HepG2 (cell line): ENCODE data around the gene SULT2A1. TPM values are rescaled to one million over a fixed set of nuclear protein-coding genes. Genes with fewer than 3 reads are reported as not detected.

Experiments used
- ARNT2 ChIP-seq: sonication (generic); formaldehyde crosslinking; IDR thresholded peaks from 2 replicates; pipeline ENCODE4 v1.8.0; 2022; ENCODE audit warnings: mild to moderate bottlenecking, low read depth, missing genetic modification reagents, moderate library complexity
- HMGA1 ChIP-seq: sonication (generic); formaldehyde crosslinking; conservative IDR thresholded peaks from 2 replicates; pipeline ENCODE4 v1.4.0; 2020; ENCODE audit warnings: missing genetic modification reagents
- JUNB ChIP-seq: sonication (generic); formaldehyde crosslinking; IDR thresholded peaks from 2 replicates; pipeline ENCODE4 v1.8.0; 2022; ENCODE audit warnings: missing genetic modification reagents, mild to moderate bottlenecking, borderline replicate concordance
- SETDB1 ChIP-seq: sonication (generic); formaldehyde crosslinking; IDR thresholded peaks from 2 replicates; pipeline ENCODE4 v1.5.1; 2020; ENCODE audit warnings: missing genetic modification reagents, mild to moderate bottlenecking, borderline replicate concordance
- STAG1 ChIP-seq: sonication (generic); formaldehyde crosslinking; IDR thresholded peaks from 2 replicates; pipeline ENCODE4 v1.4.0; 2020; ENCODE audit warnings: missing genetic modification reagents
- ZFY ChIP-seq: sonication (generic); formaldehyde crosslinking; IDR thresholded peaks from 2 replicates; pipeline ENCODE4 v1.4.0; 2020; ENCODE audit warnings: missing genetic modification reagents
- ZNF317 ChIP-seq: sonication (generic); formaldehyde crosslinking; IDR thresholded peaks from 2 replicates; pipeline ENCODE4 v1.5.0; 2020; ENCODE audit warnings: mild to moderate bottlenecking, missing genetic modification reagents
- ZNF333 ChIP-seq: sonication (generic); formaldehyde crosslinking; IDR thresholded peaks from 2 replicates; pipeline ENCODE4 v1.4.0; 2020; ENCODE audit warnings: mild to moderate bottlenecking, missing genetic modification reagents, borderline replicate concordance
- ZSCAN31 ChIP-seq: sonication (generic); formaldehyde crosslinking; IDR thresholded peaks from 2 replicates; pipeline ENCODE4 v1.5.0; 2020; ENCODE audit warnings: low read depth, mild to moderate bottlenecking, missing genetic modification reagents
- polyA plus RNA-seq, 8 experiments: library from polyadenylated mRNA; depleted of rRNA in 3 of 8; stranded (reverse) in 7 of 8; unstranded in 1 of 8; fragments of >200 nt; fragmentation: Illumina TruSeq in 4 of 8; extraction: Trizol in 4 of 8; gene quantifications; 2 replicates each; pipeline versions ENCODE4 v1.2.1 to v1.2.3, GENCODE V29; 2011 to 2016; ENCODE audit warnings: low read depth in 4 of 8, missing spikeins in 1 of 8, mixed read lengths in 1 of 8; ENCODE audit not compliant: insufficient read depth in 1 of 8
- total RNA-seq, 5 experiments: library from RNA; depleted of rRNA; stranded (reverse); fragments of >200 nt; fragmentation: Illumina TruSeq; extraction: Trizol; gene quantifications; 2 replicates each; pipeline ENCODE4 v1.2.3, GENCODE V29; 2016; ENCODE audit warnings: low read depth in 1 of 5
- TF ChIP-seq, protein P1 (sequence below): sonication (generic); formaldehyde crosslinking; IDR thresholded peaks from 2 replicates; pipeline ENCODE4 v1.5.0; 2020; ENCODE audit warnings: mild to moderate bottlenecking, low read depth, missing genetic modification reagents, borderline replicate concordance
- TF ChIP-seq, protein P2 (sequence below): sonication (generic); formaldehyde crosslinking; IDR thresholded peaks from 2 replicates; pipeline ENCODE4 v1.5.0; 2020; ENCODE audit warnings: mild to moderate bottlenecking, missing genetic modification reagents, borderline replicate concordance
- TF ChIP-seq, protein P3 (sequence below): fragments of 450-650 bp; IDR thresholded peaks from 2 replicates; pipeline ENCODE4 v1.6.1; 2016
- TF ChIP-seq, protein P4 (sequence below): sonication (generic); formaldehyde crosslinking; conservative IDR thresholded peaks from 2 replicates; pipeline ENCODE4 v1.4.0; 2020; ENCODE audit warnings: missing genetic modification reagents
- TF ChIP-seq, protein P5 (sequence below): sonication (generic); formaldehyde crosslinking; conservative IDR thresholded peaks from 2 replicates; pipeline ENCODE4 v1.8.0; 2022; ENCODE audit warnings: low read depth, missing genetic modification reagents

Gene SULT2A1
- total and polyA plus RNA-seq, 2 of the 13 experiments (the other 11 are each of a cell fraction or from before 2014, with no cell fraction given) = 137 to 193 TPM

DNA sequence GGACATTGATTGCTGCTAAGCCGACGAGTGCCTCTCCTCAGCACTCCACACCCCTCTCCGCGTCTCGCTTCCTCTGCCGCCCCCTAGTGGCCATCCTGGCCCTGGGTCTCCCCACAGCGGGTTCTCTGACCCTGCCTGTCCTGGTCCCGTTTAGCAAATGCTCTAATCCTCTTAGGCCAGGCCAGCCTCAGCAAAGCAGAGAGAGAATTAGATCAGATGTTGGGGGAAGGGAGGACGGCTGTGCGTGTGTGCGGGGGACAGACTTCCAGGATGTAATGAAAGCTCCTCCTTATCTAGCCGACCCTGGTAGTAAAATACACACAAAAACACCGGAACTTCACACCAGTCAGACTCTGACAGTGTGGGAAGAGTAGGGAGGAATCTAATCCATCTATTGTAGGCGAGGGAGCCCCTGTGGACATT lies 22.6 kb downstream of the SULT2A1 start (continued):
- TF ChIP-seq, protein P1, sequence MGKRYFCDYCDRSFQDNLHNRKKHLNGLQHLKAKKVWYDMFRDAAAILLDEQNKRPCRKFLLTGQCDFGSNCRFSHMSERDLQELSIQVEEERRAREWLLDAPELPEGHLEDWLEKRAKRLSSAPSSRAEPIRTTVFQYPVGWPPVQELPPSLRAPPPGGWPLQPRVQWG (CRISPR knock-in tag) = no peak
- TF ChIP-seq, protein P2, sequence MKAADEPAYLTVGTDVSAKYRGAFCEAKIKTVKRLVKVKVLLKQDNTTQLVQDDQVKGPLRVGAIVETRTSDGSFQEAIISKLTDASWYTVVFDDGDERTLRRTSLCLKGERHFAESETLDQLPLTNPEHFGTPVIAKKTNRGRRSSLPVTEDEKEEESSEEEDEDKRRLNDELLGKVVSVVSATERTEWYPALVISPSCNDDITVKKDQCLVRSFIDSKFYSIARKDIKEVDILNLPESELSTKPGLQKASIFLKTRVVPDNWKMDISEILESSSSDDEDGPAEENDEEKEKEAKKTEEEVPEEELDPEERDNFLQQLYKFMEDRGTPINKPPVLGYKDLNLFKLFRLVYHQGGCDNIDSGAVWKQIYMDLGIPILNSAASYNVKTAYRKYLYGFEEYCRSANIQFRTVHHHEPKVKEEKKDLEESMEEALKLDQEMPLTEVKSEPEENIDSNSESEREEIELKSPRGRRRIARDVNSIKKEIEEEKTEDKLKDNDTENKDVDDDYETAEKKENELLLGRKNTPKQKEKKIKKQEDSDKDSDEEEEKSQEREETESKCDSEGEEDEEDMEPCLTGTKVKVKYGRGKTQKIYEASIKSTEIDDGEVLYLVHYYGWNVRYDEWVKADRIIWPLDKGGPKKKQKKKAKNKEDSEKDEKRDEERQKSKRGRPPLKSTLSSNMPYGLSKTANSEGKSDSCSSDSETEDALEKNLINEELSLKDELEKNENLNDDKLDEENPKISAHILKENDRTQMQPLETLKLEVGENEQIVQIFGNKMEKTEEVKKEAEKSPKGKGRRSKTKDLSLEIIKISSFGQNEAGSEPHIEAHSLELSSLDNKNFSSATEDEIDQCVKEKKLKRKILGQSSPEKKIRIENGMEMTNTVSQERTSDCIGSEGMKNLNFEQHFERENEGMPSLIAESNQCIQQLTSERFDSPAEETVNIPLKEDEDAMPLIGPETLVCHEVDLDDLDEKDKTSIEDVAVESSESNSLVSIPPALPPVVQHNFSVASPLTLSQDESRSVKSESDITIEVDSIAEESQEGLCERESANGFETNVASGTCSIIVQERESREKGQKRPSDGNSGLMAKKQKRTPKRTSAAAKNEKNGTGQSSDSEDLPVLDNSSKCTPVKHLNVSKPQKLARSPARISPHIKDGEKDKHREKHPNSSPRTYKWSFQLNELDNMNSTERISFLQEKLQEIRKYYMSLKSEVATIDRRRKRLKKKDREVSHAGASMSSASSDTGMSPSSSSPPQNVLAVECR (CRISPR knock-in tag) = no peak; the same call in 1 of the 2 replicates
- no peak for TF ChIP-seq JUNB (CRISPR knock-in tag)
- no peak for TF ChIP-seq ZNF317 (CRISPR knock-in tag)
- TF ChIP-seq, protein P3, sequence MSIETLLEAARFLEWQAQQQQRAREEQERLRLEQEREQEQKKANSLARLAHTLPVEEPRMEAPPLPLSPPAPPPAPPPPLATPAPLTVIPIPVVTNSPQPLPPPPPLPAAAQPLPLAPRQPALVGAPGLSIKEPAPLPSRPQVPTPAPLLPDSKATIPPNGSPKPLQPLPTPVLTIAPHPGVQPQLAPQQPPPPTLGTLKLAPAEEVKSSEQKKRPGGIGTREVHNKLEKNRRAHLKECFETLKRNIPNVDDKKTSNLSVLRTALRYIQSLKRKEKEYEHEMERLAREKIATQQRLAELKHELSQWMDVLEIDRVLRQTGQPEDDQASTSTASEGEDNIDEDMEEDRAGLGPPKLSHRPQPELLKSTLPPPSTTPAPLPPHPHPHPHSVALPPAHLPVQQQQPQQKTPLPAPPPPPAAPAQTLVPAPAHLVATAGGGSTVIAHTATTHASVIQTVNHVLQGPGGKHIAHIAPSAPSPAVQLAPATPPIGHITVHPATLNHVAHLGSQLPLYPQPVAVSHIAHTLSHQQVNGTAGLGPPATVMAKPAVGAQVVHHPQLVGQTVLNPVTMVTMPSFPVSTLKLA = no peak
- TF ChIP-seq SETDB1 (CRISPR knock-in tag) = no peak
- TF ChIP-seq ZFY (CRISPR knock-in tag) = no peak
- TF ChIP-seq HMGA1 (CRISPR knock-in tag) = no peak
- no peak for TF ChIP-seq ZNF333 (CRISPR knock-in tag)
- TF ChIP-seq, protein P4, sequence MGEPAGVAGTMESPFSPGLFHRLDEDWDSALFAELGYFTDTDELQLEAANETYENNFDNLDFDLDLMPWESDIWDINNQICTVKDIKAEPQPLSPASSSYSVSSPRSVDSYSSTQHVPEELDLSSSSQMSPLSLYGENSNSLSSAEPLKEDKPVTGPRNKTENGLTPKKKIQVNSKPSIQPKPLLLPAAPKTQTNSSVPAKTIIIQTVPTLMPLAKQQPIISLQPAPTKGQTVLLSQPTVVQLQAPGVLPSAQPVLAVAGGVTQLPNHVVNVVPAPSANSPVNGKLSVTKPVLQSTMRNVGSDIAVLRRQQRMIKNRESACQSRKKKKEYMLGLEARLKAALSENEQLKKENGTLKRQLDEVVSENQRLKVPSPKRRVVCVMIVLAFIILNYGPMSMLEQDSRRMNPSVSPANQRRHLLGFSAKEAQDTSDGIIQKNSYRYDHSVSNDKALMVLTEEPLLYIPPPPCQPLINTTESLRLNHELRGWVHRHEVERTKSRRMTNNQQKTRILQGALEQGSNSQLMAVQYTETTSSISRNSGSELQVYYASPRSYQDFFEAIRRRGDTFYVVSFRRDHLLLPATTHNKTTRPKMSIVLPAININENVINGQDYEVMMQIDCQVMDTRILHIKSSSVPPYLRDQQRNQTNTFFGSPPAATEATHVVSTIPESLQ (CRISPR knock-in tag) = no peak
- 0 out of 2 replicates have a peak, but pooled peaks have one; percentile 47 for TF ChIP-seq ARNT2 (CRISPR knock-in tag)
- peak; percentile 86 for TF ChIP-seq STAG1 (CRISPR knock-in tag)
- no peak for TF ChIP-seq ZSCAN31
- TF ChIP-seq, protein P5, sequence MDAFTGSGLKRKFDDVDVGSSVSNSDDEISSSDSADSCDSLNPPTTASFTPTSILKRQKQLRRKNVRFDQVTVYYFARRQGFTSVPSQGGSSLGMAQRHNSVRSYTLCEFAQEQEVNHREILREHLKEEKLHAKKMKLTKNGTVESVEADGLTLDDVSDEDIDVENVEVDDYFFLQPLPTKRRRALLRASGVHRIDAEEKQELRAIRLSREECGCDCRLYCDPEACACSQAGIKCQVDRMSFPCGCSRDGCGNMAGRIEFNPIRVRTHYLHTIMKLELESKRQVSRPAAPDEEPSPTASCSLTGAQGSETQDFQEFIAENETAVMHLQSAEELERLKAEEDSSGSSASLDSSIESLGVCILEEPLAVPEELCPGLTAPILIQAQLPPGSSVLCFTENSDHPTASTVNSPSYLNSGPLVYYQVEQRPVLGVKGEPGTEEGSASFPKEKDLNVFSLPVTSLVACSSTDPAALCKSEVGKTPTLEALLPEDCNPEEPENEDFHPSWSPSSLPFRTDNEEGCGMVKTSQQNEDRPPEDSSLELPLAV (CRISPR knock-in tag) = no peak
